NOMO-1 treated with dmso at 0.1 percent for 144 hours (cell line): ENCODE results near the gene DRC1.

Experiments
- DNase-seq: peaks from one replicate; lab custom pipeline; 2025; ENCODE audit not compliant: unreplicated experiment; lab: John Stamatoyannopoulos, UW

The DRC1 gene

DNA sequence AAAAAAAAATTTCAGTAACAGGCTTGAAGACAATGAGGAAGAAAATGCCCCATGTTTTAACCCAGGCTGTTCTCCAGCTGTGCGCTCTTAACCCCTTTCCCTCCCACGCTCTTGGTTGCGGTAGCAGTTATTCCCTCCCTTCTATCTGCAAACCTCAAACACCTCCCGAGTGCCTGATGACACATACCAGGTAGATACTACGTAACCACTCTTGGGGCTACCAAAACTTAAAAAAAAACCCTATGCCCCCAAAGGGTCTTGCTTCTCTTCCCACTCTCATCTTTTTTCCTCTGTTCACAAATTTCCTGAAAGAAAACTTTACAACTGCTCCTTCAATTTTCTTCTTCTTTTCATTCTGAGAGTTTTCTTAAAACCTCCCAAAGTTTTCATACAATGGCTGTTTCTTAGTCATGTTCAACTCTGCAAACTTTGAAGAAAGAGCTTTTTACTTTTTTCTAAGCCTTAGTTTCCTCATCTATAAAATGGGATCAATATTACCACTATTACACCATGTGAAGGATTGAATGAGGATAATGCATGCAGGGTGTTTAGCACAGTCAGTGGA, 4.9 kb upstream of the DRC1 start:
- no peak for DNase-seq

GRCh38 chr2:26399771-26400376, 1.8 kb upstream of the DRC1 start:
- no peak for DNase-seq

GRCh38 chr2:26400723-26401122, 997 bp upstream of the DRC1 start:
- DNase-seq = no peak

- no peak for DNase-seq
These were observed 5.8 kb downstream of the DRC1 start for GRCh38 chr2:26407526-26407925.

GRCh38 chr2:26409785-26410184, 8.1 kb downstream of the DRC1 start:
- DNase-seq = no peak

GRCh38 chr2:26410764-26411243, 9.1 kb downstream of the DRC1 start:
- no peak for DNase-seq

DNA sequence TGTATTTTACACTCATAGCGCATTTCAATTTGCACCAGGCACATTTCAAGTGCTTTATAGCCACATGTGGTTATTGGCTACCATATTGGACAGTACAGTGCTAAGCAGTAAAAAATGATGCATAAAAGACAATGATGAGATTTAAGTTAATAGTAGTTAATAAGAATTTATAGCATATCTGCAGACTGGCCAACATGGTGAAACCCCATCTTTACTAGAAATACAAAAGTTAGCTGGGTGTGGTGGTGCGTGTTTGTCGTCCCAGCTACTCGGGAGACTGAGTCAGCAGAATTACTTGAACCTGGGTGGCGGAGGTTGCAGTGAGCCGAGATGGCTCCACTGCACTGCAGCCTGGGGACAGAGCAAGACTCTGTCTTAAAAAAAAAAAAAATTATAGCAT, 9.7 kb downstream of the DRC1 start:
- DNase-seq = no peak

DNA sequence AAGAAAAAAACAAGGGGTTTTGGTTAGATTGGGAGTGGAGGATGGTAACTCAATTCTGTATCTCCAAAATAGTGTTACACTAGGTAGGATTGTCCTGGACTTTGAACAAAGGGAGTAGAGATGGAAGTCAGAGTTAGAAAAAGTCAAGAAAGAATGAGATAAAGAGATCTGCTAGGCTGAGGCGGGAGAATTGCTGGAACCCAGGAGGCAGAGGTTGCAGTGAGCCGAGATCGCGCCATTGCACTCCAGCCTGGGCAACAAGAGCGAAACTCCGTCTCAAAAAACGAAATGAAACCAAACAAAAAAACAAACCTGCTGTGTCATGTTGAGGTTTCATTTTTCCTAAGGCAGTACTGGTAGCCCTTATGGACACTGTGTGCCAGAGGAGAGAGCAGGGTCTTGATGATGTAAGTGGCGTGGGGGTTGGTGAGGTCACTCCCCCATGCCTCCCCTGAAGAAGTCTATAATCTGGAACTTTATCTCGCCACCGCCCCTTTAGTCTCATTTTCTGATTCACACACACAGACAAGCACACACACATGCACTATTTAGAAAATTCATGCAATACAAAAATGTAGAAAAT, 10.5 kb downstream of the DRC1 start:
- DNase-seq = peak; percentile 49

- DNase-seq = no peak
These were observed 12.6 kb downstream of the DRC1 start for GRCh38 chr2:26414311-26414710.

DNA sequence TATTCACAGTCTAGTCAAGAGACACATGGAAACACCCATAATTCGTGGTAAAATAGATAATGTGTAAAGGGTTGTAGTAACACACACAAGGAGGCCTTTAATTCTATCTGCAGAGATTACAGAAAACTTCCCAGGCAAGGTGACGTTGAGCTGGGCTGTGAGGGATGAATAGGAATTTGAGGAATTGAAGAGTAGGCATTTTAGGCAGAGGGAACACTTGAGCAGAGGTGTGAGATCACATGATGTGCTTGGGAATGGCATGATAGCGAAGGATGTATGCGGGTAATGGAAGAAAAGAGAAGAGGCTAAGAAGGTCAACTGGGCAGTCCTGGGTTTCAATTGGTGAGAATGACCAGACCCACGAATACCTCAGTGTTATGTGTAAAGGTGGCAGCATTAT, 20.2 kb downstream of the DRC1 start:
- no peak for DNase-seq

DNA sequence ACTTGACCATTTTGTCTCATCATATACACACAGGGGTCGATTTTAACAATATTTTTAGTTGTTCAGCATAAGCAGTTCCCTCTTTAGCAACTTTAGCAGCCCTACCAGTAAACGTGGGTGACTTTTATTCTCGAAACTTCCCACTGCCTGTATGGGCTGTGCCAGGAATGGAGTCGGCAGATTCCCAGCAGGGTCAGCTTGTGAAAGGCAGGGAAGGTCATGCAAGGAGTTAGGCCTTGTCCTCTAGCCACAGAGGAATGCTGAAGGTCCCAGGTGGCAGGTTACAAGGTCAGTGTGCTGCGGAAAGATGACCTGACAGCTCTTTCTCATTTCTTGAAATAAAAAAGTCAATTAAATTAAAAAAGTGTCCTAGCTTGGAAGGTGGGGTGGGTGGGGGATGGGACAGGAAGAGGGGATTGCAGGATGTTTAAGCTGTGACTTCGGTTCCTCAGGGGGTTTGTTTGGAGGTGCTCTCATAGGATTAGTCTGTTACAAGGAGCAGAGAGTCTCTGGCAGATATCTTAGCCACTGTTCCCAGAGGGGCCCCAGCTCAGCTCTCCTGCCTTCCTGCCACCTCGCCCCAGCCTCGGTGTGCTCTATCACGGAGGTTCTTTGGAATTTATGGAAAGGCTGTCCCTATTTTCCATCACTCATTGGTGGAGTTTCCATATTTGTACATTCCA, 21.4 kb downstream of the DRC1 start:
- DNase-seq = no peak

DNA sequence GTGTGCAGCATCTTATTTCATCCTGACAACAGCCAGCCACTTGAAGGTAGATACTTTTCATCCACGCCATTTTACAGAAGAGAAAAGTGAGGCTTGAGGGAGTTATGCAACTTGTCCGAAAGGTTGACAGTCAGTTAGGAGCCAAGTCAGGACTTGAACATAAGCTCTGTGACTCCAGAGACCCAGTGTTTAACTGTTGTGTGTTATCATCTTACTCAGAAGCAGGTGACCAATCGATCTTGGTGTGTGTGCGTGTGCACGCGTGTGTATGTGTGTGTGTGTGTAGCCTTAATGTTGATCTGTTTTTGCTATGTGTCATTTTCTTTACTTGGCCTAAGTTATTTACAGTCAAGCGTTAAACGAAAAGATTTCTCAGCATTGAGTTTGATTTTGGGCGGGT, 22.0 kb downstream of the DRC1 start:
- no peak for DNase-seq

GRCh38 chr2:26424221-26424620, 22.5 kb downstream of the DRC1 start:
- DNase-seq = no peak

- DNase-seq = no peak
These were observed 27.1 kb downstream of the DRC1 start for GRCh38 chr2:26428846-26429245.

DNA sequence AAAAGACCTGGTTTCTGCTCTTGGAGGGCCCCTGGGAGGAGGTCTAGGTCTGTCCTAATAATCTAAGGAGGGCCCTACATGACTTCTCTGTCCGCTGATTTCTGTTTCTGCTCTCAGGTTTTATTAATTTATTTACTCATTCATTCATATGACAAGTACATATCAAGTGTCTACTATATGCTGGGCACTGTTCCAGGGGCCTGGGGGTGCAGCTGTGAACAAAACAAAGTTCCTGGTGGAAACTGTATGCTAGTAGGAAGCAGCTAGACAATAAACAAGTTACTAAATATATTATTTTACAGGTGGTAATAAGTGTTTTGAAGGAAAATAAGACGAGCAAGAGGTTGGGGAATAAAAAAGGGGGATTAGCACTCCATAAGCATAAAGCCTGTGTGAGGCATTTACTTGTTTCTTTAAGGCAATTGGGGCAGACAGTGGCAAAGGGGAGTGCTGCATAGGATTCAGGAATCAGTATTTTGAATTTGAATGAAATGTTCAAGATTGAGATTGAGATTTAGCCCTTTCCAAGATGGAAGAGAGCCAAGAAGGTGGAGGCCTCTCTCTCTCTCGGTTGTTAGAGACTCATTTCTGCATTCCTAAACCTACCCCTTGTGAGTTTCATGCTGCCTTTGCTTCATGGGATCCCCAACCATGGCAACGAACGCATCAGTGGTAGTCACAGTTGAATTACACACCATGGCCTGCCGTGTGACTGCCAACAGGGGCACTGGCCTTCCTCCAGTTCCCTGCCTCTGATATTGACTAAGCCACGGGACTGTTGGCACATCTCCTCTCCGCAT, 28.3 kb downstream of the DRC1 start:
- DNase-seq = no peak

DNA sequence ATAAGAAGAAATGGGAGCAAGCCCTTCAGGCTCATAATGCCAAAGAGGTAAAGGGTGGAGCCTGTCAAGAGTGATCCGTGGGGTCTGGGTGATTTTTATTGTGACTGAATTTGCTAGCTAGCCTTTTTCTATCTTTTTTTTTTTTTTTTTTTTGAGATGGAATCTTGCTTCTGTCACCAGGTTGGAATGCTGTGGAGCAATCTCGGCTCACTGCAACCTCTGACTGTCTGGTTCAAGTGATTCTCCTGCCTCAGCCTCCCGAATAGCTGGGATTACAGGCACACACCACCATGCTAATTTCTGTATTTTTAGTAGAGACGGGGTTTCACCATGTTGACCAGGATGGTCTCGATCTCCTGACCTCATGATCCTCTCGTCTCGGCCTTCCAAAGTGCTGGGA, 29.1 kb downstream of the DRC1 start:
- no peak for DNase-seq

DNA sequence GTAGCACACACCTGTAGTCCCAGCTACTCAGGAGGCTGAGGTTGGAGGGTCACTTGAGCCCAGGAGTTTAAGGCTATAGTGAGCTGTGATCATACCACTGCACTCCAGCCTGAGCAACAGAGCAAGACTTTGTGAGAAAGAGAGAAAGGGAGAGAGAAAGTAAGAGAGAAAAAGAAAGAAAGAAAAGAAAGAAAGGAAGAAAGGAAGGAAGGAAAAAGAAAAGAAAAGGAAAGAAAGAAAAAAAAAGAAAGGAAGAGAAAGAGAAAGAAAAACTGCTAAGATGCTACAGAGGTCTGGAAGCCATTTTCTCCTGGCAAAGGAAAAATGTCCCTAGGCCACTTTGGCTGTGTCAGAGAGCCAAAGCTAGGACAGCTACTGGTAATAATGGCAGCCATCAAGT, 30.6 kb downstream of the DRC1 start:
- DNase-seq = no peak

- no peak for DNase-seq
These were observed 31.1 kb downstream of the DRC1 start for GRCh38 chr2:26432859-26433258.

GRCh38 chr2:26435106-26435505, 33.4 kb downstream of the DRC1 start:
- DNase-seq = no peak

DNA sequence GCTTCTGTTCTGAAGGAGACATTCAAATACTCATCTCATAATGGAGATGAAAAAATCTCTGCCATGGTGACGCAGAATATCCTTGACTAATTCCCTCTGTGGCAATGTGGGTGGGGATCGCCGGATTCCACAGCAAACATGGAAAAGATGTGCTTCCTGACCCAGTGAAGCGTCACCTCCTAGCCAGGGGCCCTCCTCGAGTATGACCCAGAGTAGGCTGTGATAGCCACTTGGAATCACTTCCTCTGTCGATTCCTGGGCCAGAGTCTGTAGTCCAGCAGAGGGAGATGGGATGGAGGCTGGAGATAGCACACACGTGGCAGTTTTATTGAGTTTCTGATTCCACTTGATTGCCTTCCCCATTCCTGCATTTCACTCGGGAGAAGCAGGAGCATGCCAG, 36.8 kb downstream of the DRC1 start:
- no peak for DNase-seq

GRCh38 chr2:26438926-26439325, 37.2 kb downstream of the DRC1 start:
- no peak for DNase-seq
